ACC112 (cell line): ENCODE data around the gene GUCA1A.
A peak's percentile ranks its signal among the peaks of the same experiment; 100 is the strongest.
"Not testable (repeated sequence)": the region's sequence is repeated elsewhere in the genome, so short reads cannot be mapped to it uniquely, and the experiment has no call there.

Experiments used
- H2AFZ ChIP-seq: fragments of 200-600 bp; sonication (generic); one replicate; pipeline ENCODE4 v1.6.0; 2017; ENCODE audit warnings: antibody characterized with exemption, low read length; ENCODE audit not compliant: unreplicated experiment
- H3K27ac ChIP-seq: fragments of 200-600 bp; sonication (generic); 2 replicates; pipeline ENCODE4 v1.5.1; 2014; ENCODE audit warnings: low read depth, mild to moderate bottlenecking, antibody characterized with exemption, low read length, moderate library complexity
- H3K27me3 ChIP-seq: fragments of 200-600 bp; sonication (generic); 2 replicates; pipeline ENCODE4 v1.6.1; 2014; ENCODE audit warnings: mild to moderate bottlenecking, antibody characterized with exemption, low read length, moderate library complexity, mixed read lengths; ENCODE audit not compliant: insufficient read depth
- H3K36me3 ChIP-seq: fragments of 200-600 bp; sonication (generic); 2 replicates; pipeline ENCODE4 v1.6.1; 2016; ENCODE audit warnings: mild to moderate bottlenecking, antibody characterized with exemption, low read length, moderate library complexity, mixed read lengths; ENCODE audit not compliant: insufficient read depth
- H3K4me1 ChIP-seq: fragments of 200-600 bp; sonication (generic); one replicate; pipeline ENCODE4 v1.6.1; 2016; ENCODE audit warnings: low read length, mixed read lengths; ENCODE audit not compliant: insufficient read depth, unreplicated experiment, control insufficient read depth
- H3K4me3 ChIP-seq: fragments of 200-600 bp; sonication (generic); 2 replicates; pipeline ENCODE4 v1.5.1; 2014; ENCODE audit warnings: mild to moderate bottlenecking, low read depth, low read length
- H3K79me2 ChIP-seq: fragments of 200-600 bp; sonication (generic); one replicate; pipeline ENCODE4 v1.6.0; 2016; ENCODE audit warnings: low read length; ENCODE audit not compliant: control insufficient read depth, unreplicated experiment, insufficient read depth

The GUCA1A gene

GRCh38 chr6:42159431-42160024 is 13.6 kb upstream of the GUCA1A start:
- Histone ChIP-seq H3K4me1 (peaks cover 8% of the 10 kb centered on the region), H3K79me2 (no peaks in the 10 kb centered on the region), H3K27me3 (no peaks in the 10 kb centered on the region), H2AFZ (no peak overlapping the region), H3K27ac (no peak overlapping the region), H3K4me3 (no peak overlapping the region), H3K36me3 (no peaks in the 10 kb centered on the region)

GRCh38 chr6:42162384-42162783 is 10.8 kb upstream of the GUCA1A start:
- Histone ChIP-seq H3K27ac (no peak overlapping the region), H3K27me3 (no peaks in the 10 kb centered on the region), H3K36me3 (no peaks in the 10 kb centered on the region), H3K79me2 (no peaks in the 10 kb centered on the region), H3K4me1 (peaks cover 8% of the 10 kb centered on the region), H3K4me3 (no peak overlapping the region), H2AFZ (no peak overlapping the region)

- Histone ChIP-seq H3K79me2 (no peaks in the 10 kb centered on the region), H3K27ac (no peak overlapping the region), H3K4me1 (peaks cover 5% of the 10 kb centered on the region), H3K27me3 (no peaks in the 10 kb centered on the region), H2AFZ (no peak overlapping the region), H3K36me3 (no peaks in the 10 kb centered on the region), H3K4me3 (no peak overlapping the region)
Measured at GRCh38 chr6:42162812-42163211, 10.4 kb upstream of the GUCA1A start.

- Histone ChIP-seq H2AFZ (no peak overlapping the region), H3K4me3 (no peak overlapping the region)
Measured at GRCh38 chr6:42163981-42164380, 9.2 kb upstream of the GUCA1A start.

GRCh38 chr6:42165016-42165415 is 8.1 kb upstream of the GUCA1A start:
- H3K36me3 ChIP-seq, result no peaks in the 10 kb centered on the region
- no peaks in the 10 kb centered on the region for H3K27me3 ChIP-seq
- H3K4me3 ChIP-seq, result no peak overlapping the region
- H3K79me2 ChIP-seq, result no peaks in the 10 kb centered on the region
- H2AFZ ChIP-seq, result no peak overlapping the region
- no peak overlapping the region for H3K27ac ChIP-seq
- H3K4me1 ChIP-seq, result no peaks in the 10 kb centered on the region

More at GRCh38 chr6:42163981-42164380, 9.2 kb upstream of the GUCA1A start:
- no peaks in the 10 kb centered on the region for H3K36me3 ChIP-seq
- H3K27me3 ChIP-seq, result no peaks in the 10 kb centered on the region
- H3K79me2 ChIP-seq, result no peaks in the 10 kb centered on the region
- no peak overlapping the region for H3K27ac ChIP-seq
- H3K4me1 ChIP-seq, result no peaks in the 10 kb centered on the region

- no peaks in the 10 kb centered on the region for H3K36me3 ChIP-seq
- H3K79me2 ChIP-seq, result no peaks in the 10 kb centered on the region
- no peaks in the 10 kb centered on the region for H3K4me1 ChIP-seq
- no peaks in the 10 kb centered on the region for H3K27me3 ChIP-seq
- peak overlapping the region; percentile 52 for H2AFZ ChIP-seq
- no peak overlapping the region for H3K4me3 ChIP-seq
- H3K27ac ChIP-seq, result no peak overlapping the region
Measured at GRCh38 chr6:42166444-42167141, 6.6 kb upstream of the GUCA1A start.

GRCh38 chr6:42168650-42169049 is 4.5 kb upstream of the GUCA1A start:
- no peak overlapping the region for H2AFZ ChIP-seq
- no peaks in the 10 kb centered on the region for H3K36me3 ChIP-seq
- H3K79me2 ChIP-seq, result no peaks in the 10 kb centered on the region
- no peak overlapping the region for H3K4me3 ChIP-seq
- no peak overlapping the region for H3K27ac ChIP-seq
- H3K27me3 ChIP-seq, result no peaks in the 10 kb centered on the region
- H3K4me1 ChIP-seq, result no peaks in the 10 kb centered on the region

- not testable (repeated sequence) for H3K36me3 ChIP-seq, H2AFZ ChIP-seq, H3K27me3 ChIP-seq, H3K4me3 ChIP-seq, H3K4me1 ChIP-seq, H3K79me2 ChIP-seq, H3K27ac ChIP-seq
Measured at GRCh38 chr6:42169780-42170179, 3.4 kb upstream of the GUCA1A start.

GRCh38 chr6:42171813-42172581 is 1.2 kb upstream of the GUCA1A start:
- H3K27me3 ChIP-seq, result no peaks in the 10 kb centered on the region
- H3K27ac ChIP-seq, result no peak overlapping the region
- H3K36me3 ChIP-seq, result no peaks in the 10 kb centered on the region
- H3K4me3 ChIP-seq, result no peak overlapping the region
- H3K79me2 ChIP-seq, result no peaks in the 10 kb centered on the region
- H2AFZ ChIP-seq, result no peak overlapping the region
- H3K4me1 ChIP-seq, result no peaks in the 10 kb centered on the region

- H3K27me3 ChIP-seq, result no peaks in the 10 kb centered on the region
- H3K27ac ChIP-seq, result no peak overlapping the region
- H3K79me2 ChIP-seq, result no peaks in the 10 kb centered on the region
Measured at GRCh38 chr6:42175860-42176259, 2.7 kb downstream of the GUCA1A start.

GRCh38 chr6:42176981-42177380 is 3.8 kb downstream of the GUCA1A start:
- no peaks in the 10 kb centered on the region for H3K27me3 ChIP-seq
- no peaks in the 10 kb centered on the region for H3K79me2 ChIP-seq

More at GRCh38 chr6:42175860-42176259, 2.7 kb downstream of the GUCA1A start:
- Histone ChIP-seq H3K4me3 (no peak overlapping the region), H2AFZ (no peak overlapping the region), H3K4me1 (no peaks in the 10 kb centered on the region), H3K36me3 (no peaks in the 10 kb centered on the region)

More at GRCh38 chr6:42176981-42177380, 3.8 kb downstream of the GUCA1A start:
- H3K4me1 ChIP-seq, result no peaks in the 10 kb centered on the region
- H3K4me3 ChIP-seq, result no peak overlapping the region
- H3K36me3 ChIP-seq, result no peaks in the 10 kb centered on the region
- H3K27ac ChIP-seq, result no peak overlapping the region
- no peak overlapping the region for H2AFZ ChIP-seq
